ENCODE results near the gene VOPP1. TPM values are rescaled to one million over a fixed set of nuclear protein-coding genes. Genes with fewer than 3 reads are reported as not detected.
A peak's percentile ranks its signal among the peaks of the same experiment; 100 is the strongest.

Gene VOPP1
- total and polyA plus RNA-seq, 10 donors = 60.3 to 168 (median 144) TPM

GRCh38 chr7:55469721-55470120, 102.6 kb downstream of the VOPP1 start:
- no peak for TF ChIP-seq CTCF (IDR thresholded peaks at IDR 0.05 in 8 of 11, conservative IDR thresholded peaks at IDR 0.05 in 3 of 11)
- no peak for TF ChIP-seq POLR2AphosphoS5 (IDR thresholded peaks at IDR 0.05)
- no peak for TF ChIP-seq POLR2A (IDR thresholded peaks at IDR 0.05)
- intact Hi-C loops (cut with DNase I; ENCODE audit: low total_unique reads) = no loop called here
- peaks cover 0 to 85% (median 27%) of the 10 kb centered on the region in 6 donors for H3K36me3 ChIP-seq
- H3K27ac ChIP-seq = peak overlapping the region in 5 of 8 donors; percentile 6 to 77 (median 42)
- no peak overlapping the region for H3K4me3 ChIP-seq
- H3K4me1 ChIP-seq = peaks cover 0 to 23% (median 8%) of the 10 kb centered on the region in 6 donors
- H3K9me3 ChIP-seq = no peaks in the 10 kb centered on the region
- DNase-seq = no peak
- 54 to 80% (median 57%) methylated on average over 3 of the region's 3 CpGs for WGBS, 5 donors
- H3K27me3 ChIP-seq (replicated peaks in 1 of 7) = no peaks in the 10 kb centered on the region

DNA sequence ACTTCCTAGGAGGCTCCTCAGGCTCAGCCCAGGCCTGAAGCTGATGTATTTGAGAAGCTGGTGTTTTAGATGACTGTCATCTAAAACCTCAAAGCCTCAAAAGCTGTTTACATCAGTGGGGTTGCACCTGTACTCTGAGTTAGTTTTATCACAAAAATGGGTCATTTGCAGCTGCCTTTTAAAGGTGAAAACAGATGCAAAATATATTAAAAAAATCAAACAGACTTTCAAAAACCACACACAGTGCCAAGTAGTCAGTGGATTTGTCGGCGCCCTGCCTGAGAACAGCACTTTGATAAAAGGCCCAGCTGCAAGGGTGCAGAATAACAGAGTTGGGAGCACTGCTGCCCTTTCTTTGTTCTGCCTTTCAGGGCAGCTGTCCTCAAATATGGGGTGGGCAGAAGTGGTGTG, 103.0 kb downstream of the VOPP1 start:
- intact Hi-C loops (cut with DNase I; ENCODE audit: low total_unique reads) = no loop called here
- H3K4me3 ChIP-seq = no peak overlapping the region
- DNase-seq = no peak
- TF ChIP-seq CTCF (IDR thresholded peaks at IDR 0.05 in 8 of 11, conservative IDR thresholded peaks at IDR 0.05 in 3 of 11) = no peak
- TF ChIP-seq POLR2AphosphoS5 (IDR thresholded peaks at IDR 0.05) = peak in 1 of 3 donors; percentile 3
- no peak for TF ChIP-seq POLR2A (IDR thresholded peaks at IDR 0.05)
- no peaks in the 10 kb centered on the region for H3K27me3 ChIP-seq (replicated peaks in 1 of 7)
- H3K9me3 ChIP-seq = no peaks in the 10 kb centered on the region
- H3K27ac ChIP-seq = peak overlapping the region in 4 of 8 donors; percentile 24 to 77 (median 44)
- peaks cover 0 to 23% (median 8%) of the 10 kb centered on the region in 6 donors for H3K4me1 ChIP-seq
- H3K36me3 ChIP-seq = peaks cover 0 to 85% (median 31%) of the 10 kb centered on the region in 6 donors
- 37 to 83% (median 74%) methylated on average over 2 of the region's 2 CpGs for WGBS, 5 donors

- no peak overlapping the region for H3K4me3 ChIP-seq
- no peak for DNase-seq
- H3K36me3 ChIP-seq = peaks cover 0 to 85% (median 37%) of the 10 kb centered on the region in 6 donors
- 92 to 99% (median 98%) methylated on average over 8 of the region's 8 CpGs for WGBS, 5 donors
- no peaks in the 10 kb centered on the region for H3K27me3 ChIP-seq (replicated peaks in 1 of 7)
- TF ChIP-seq POLR2A (IDR thresholded peaks at IDR 0.05) (no peak), POLR2AphosphoS5 (IDR thresholded peaks at IDR 0.05) (peak in 2 of 3 donors; percentile 10 to 32), CTCF (IDR thresholded peaks at IDR 0.05 in 8 of 11, conservative IDR thresholded peaks at IDR 0.05 in 3 of 11) (no peak)
- intact Hi-C loops (cut with DNase I; ENCODE audit: low total_unique reads) = no loop called here
- H3K4me1 ChIP-seq = peaks cover 0 to 23% (median 8%) of the 10 kb centered on the region in 6 donors
- no peaks in the 10 kb centered on the region for H3K9me3 ChIP-seq
- peak overlapping the region in 4 of 8 donors; percentile 14 to 77 (median 37) for H3K27ac ChIP-seq
These were observed 103.8 kb downstream of the VOPP1 start for GRCh38 chr7:55468495-55468894.

- peak overlapping the region in 2 of 8 donors; percentile 10 to 36 for H3K27ac ChIP-seq
- no peak overlapping the region for H3K4me3 ChIP-seq
- H3K4me1 ChIP-seq = peaks cover 0 to 23% (median 8%) of the 10 kb centered on the region in 6 donors
- no peaks in the 10 kb centered on the region for H3K27me3 ChIP-seq (replicated peaks in 1 of 7)
- intact Hi-C loops (cut with DNase I; ENCODE audit: low total_unique reads) = no loop called here
- peaks cover 0 to 4% (median under 1%) of the 10 kb centered on the region in 8 donors for H3K9me3 ChIP-seq
- TF ChIP-seq POLR2AphosphoS5 (IDR thresholded peaks at IDR 0.05) (peak in 1 of 3 donors; percentile 25), CTCF (IDR thresholded peaks at IDR 0.05 in 8 of 11, conservative IDR thresholded peaks at IDR 0.05 in 3 of 11) (no peak)
- peak; percentile 58 for DNase-seq
- 96 to 99% (median 98%) methylated on average over 6 to 7 of the region's 7 CpGs for WGBS, 5 donors
- H3K36me3 ChIP-seq = peaks cover 0 to 82% (median 30%) of the 10 kb centered on the region in 6 donors
These were observed 105.2 kb downstream of the VOPP1 start for GRCh38 chr7:55467047-55467593.

Measured in spleen (tissue), 11 donors.